T-helper 1 cell treated with Interleukin-12 subunit alpha and Interleukin-12 subunit beta and Interleukin-4 antibody, amounts not matched to agents 30 μg/mL and 1 μg/mL, for 36 hours (primary cell): ENCODE data around the gene HCK.

Experiments
- H3K27ac Mint-ChIP-seq: one replicate; pipeline ENCODE4 v1.8.0; 2021; ENCODE audit warnings: mild to moderate bottlenecking, mixed read lengths
- H3K27me3 Mint-ChIP-seq: one replicate; pipeline ENCODE4 v1.8.0; 2021; ENCODE audit warnings: low read depth, mixed read lengths
- H3K36me3 Mint-ChIP-seq: one replicate; pipeline ENCODE4 v1.8.0; 2021; ENCODE audit warnings: low read depth, mixed read lengths
- H3K4me1 Mint-ChIP-seq: one replicate; pipeline ENCODE4 v1.8.0; 2021; ENCODE audit warnings: low read depth, mixed read lengths
- H3K4me3 Mint-ChIP-seq: one replicate; pipeline ENCODE4 v1.8.0; 2021; ENCODE audit warnings: mild to moderate bottlenecking, moderate library complexity, mixed read lengths
- H3K9me3 Mint-ChIP-seq: one replicate; pipeline ENCODE4 v1.8.0; 2021; ENCODE audit warnings: mixed read lengths

The HCK gene

GRCh38 chr20:32052090-32052777 is at the start of gene HCK:
TSS of gene HCK (plus strand) at chr20:32052242.
- H3K27me3 Mint-ChIP-seq, result peaks cover 62% of the 10 kb centered on the region
- no peaks in the 10 kb centered on the region for H3K36me3 Mint-ChIP-seq
- peak within 1 kb of the TSS; percentile 80 for H3K4me3 Mint-ChIP-seq
- H3K27ac Mint-ChIP-seq, result peak within 1 kb of the TSS; percentile 6
- H3K4me1 Mint-ChIP-seq, result peaks cover 16% of the 10 kb centered on the region
- H3K9me3 Mint-ChIP-seq, result no peaks in the 10 kb centered on the region

GRCh38 chr20:32003325-32003724 is 48.7 kb upstream of the HCK start:
- Mint-ChIP-seq H3K4me3 (no peak overlapping the region), H3K27ac (no peak overlapping the region), H3K27me3 (no peaks in the 10 kb centered on the region), H3K36me3 (no peaks in the 10 kb centered on the region), H3K9me3 (no peaks in the 10 kb centered on the region), H3K4me1 (peaks cover 7% of the 10 kb centered on the region)

- no peak overlapping the region for H3K27ac Mint-ChIP-seq
- H3K4me1 Mint-ChIP-seq, result peaks cover 7% of the 10 kb centered on the region
- H3K9me3 Mint-ChIP-seq, result no peaks in the 10 kb centered on the region
- no peak overlapping the region for H3K4me3 Mint-ChIP-seq
- H3K36me3 Mint-ChIP-seq, result no peaks in the 10 kb centered on the region
- no peaks in the 10 kb centered on the region for H3K27me3 Mint-ChIP-seq
Observed at GRCh38 chr20:32004963-32005362, 47.1 kb upstream of the HCK start.

GRCh38 chr20:32006053-32006452 is 46.0 kb upstream of the HCK start:
- Mint-ChIP-seq H3K9me3 (no peaks in the 10 kb centered on the region), H3K4me3 (no peak overlapping the region), H3K36me3 (no peaks in the 10 kb centered on the region), H3K27me3 (no peaks in the 10 kb centered on the region), H3K27ac (no peak overlapping the region), H3K4me1 (peaks cover 7% of the 10 kb centered on the region)

GRCh38 chr20:32006841-32007786 is 44.9 kb upstream of the HCK start:
- no peak overlapping the region for H3K27ac Mint-ChIP-seq
- no peaks in the 10 kb centered on the region for H3K27me3 Mint-ChIP-seq

GRCh38 chr20:32007787-32008616 is 44.0 kb upstream of the HCK start:
- peaks cover 7% of the 10 kb centered on the region for H3K4me1 Mint-ChIP-seq
- H3K27me3 Mint-ChIP-seq, result no peaks in the 10 kb centered on the region
- no peak overlapping the region for H3K27ac Mint-ChIP-seq
- H3K9me3 Mint-ChIP-seq, result no peaks in the 10 kb centered on the region
- H3K36me3 Mint-ChIP-seq, result no peaks in the 10 kb centered on the region
- no peak overlapping the region for H3K4me3 Mint-ChIP-seq

More at GRCh38 chr20:32006841-32007786, 44.9 kb upstream of the HCK start:
- Mint-ChIP-seq H3K4me3 (no peak overlapping the region), H3K9me3 (no peaks in the 10 kb centered on the region), H3K36me3 (no peaks in the 10 kb centered on the region), H3K4me1 (peaks cover 7% of the 10 kb centered on the region)

- Mint-ChIP-seq H3K4me1 (peaks cover 7% of the 10 kb centered on the region), H3K27me3 (peaks cover 4% of the 10 kb centered on the region), H3K36me3 (no peaks in the 10 kb centered on the region), H3K9me3 (no peaks in the 10 kb centered on the region), H3K27ac (no peak overlapping the region), H3K4me3 (no peak overlapping the region)
Observed at GRCh38 chr20:32009564-32009963, 42.5 kb upstream of the HCK start.

- Mint-ChIP-seq H3K27ac (no peak within 1 kb of the TSS), H3K9me3 (no peaks in the 10 kb centered on the region), H3K4me1 (peaks cover 7% of the 10 kb centered on the region), H3K4me3 (no peak within 1 kb of the TSS), H3K36me3 (no peaks in the 10 kb centered on the region), H3K27me3 (peaks cover 9% of the 10 kb centered on the region)
Observed at GRCh38 chr20:32010101-32010500, 41.9 kb upstream of the HCK start, which contains the start of gene CCM2L. TSS of gene CCM2L (plus strand) at chr20:32010438. CDS start at chr20:32010455, 17 bp downstream.

- no peak overlapping the region for H3K27ac Mint-ChIP-seq
- no peak overlapping the region for H3K4me3 Mint-ChIP-seq
- H3K4me1 Mint-ChIP-seq, result peaks cover 7% of the 10 kb centered on the region
- H3K36me3 Mint-ChIP-seq, result no peaks in the 10 kb centered on the region
- H3K9me3 Mint-ChIP-seq, result no peaks in the 10 kb centered on the region
- peaks cover 15% of the 10 kb centered on the region for H3K27me3 Mint-ChIP-seq
Observed at GRCh38 chr20:32010666-32011065, 41.4 kb upstream of the HCK start.

- H3K36me3 Mint-ChIP-seq, result no peaks in the 10 kb centered on the region
- H3K4me3 Mint-ChIP-seq, result no peak overlapping the region
- no peaks in the 10 kb centered on the region for H3K9me3 Mint-ChIP-seq
- H3K27ac Mint-ChIP-seq, result no peak overlapping the region
- H3K27me3 Mint-ChIP-seq, result peaks cover 30% of the 10 kb centered on the region
- peaks cover 7% of the 10 kb centered on the region for H3K4me1 Mint-ChIP-seq
Observed at GRCh38 chr20:32012159-32012688, 39.8 kb upstream of the HCK start.

- Mint-ChIP-seq H3K36me3 (no peaks in the 10 kb centered on the region), H3K27ac (no peak overlapping the region), H3K4me3 (no peak overlapping the region), H3K27me3 (peaks cover 41% of the 10 kb centered on the region), H3K4me1 (peaks cover 4% of the 10 kb centered on the region), H3K9me3 (no peaks in the 10 kb centered on the region)
Observed at GRCh38 chr20:32013326-32013725, 38.7 kb upstream of the HCK start.

GRCh38 chr20:32017711-32018251 is 34.3 kb upstream of the HCK start:
- Mint-ChIP-seq H3K4me3 (peak overlapping the region; percentile 77), H3K9me3 (no peaks in the 10 kb centered on the region), H3K27me3 (peaks cover 80% of the 10 kb centered on the region), H3K27ac (no peak overlapping the region), H3K4me1 (peaks cover 15% of the 10 kb centered on the region), H3K36me3 (peaks cover 2% of the 10 kb centered on the region)

GRCh38 chr20:32018269-32019155 is 33.5 kb upstream of the HCK start:
- H3K27me3 Mint-ChIP-seq, result peaks cover 85% of the 10 kb centered on the region
- peak overlapping the region; percentile 77 for H3K4me3 Mint-ChIP-seq
- no peak overlapping the region for H3K27ac Mint-ChIP-seq
- H3K9me3 Mint-ChIP-seq, result no peaks in the 10 kb centered on the region
- peaks cover 2% of the 10 kb centered on the region for H3K36me3 Mint-ChIP-seq
- peaks cover 15% of the 10 kb centered on the region for H3K4me1 Mint-ChIP-seq
